Measurements from ENCODE around the gene CCNYL1.

The CCNYL1 gene

GRCh38 chr2:207725873-207726578 is 14.6 kb downstream of the CCNYL1 start:
- DNase-seq (ENCODE audit: low read depth): no peak
- H3K4me3 ChIP-seq (replicated peaks; ENCODE audit: low read depth, low read length): no peak overlapping the region
- TF ChIP-seq CTCF (IDR thresholded peaks at IDR 0.05; ENCODE audit: low read length, missing control alignments): no peak

GRCh38 chr2:207727261-207727660 is 15.8 kb downstream of the CCNYL1 start:
- H3K4me3 ChIP-seq (replicated peaks; ENCODE audit: low read depth, low read length): no peak overlapping the region
- peak; percentile 32 for DNase-seq (ENCODE audit: low read depth)

GRCh38 chr2:207729465-207729998 is 18.1 kb downstream of the CCNYL1 start:
- DNase-seq (ENCODE audit: low read depth): no peak
- TF ChIP-seq CTCF (IDR thresholded peaks at IDR 0.05; ENCODE audit: low read length, missing control alignments): no peak
- H3K4me3 ChIP-seq (replicated peaks; ENCODE audit: low read depth, low read length): no peak overlapping the region

More at GRCh38 chr2:207727261-207727660, 15.8 kb downstream of the CCNYL1 start:
- no peak for TF ChIP-seq CTCF (IDR thresholded peaks at IDR 0.05; ENCODE audit: low read length, missing control alignments)

GRCh38 chr2:207731138-207731537 is 19.7 kb downstream of the CCNYL1 start:
- no peak overlapping the region for H3K4me3 ChIP-seq (replicated peaks; ENCODE audit: low read depth, low read length)

GRCh38 chr2:207733597-207734240 is 22.3 kb downstream of the CCNYL1 start:
- DNase-seq (ENCODE audit: low read depth): no peak
- TF ChIP-seq CTCF (IDR thresholded peaks at IDR 0.05; ENCODE audit: low read length, missing control alignments): no peak
- no peak overlapping the region for H3K4me3 ChIP-seq (replicated peaks; ENCODE audit: low read depth, low read length)

More at GRCh38 chr2:207731138-207731537, 19.7 kb downstream of the CCNYL1 start:
- TF ChIP-seq CTCF (IDR thresholded peaks at IDR 0.05; ENCODE audit: low read length, missing control alignments): no peak
- DNase-seq (ENCODE audit: low read depth): no peak

- no peak overlapping the region for H3K4me3 ChIP-seq (replicated peaks; ENCODE audit: low read depth, low read length)
- peak; percentile 70 for DNase-seq (ENCODE audit: low read depth)
- peak; percentile 66 for TF ChIP-seq CTCF (IDR thresholded peaks at IDR 0.05; ENCODE audit: low read length, missing control alignments)
Measured at GRCh38 chr2:207734264-207734635, 22.8 kb downstream of the CCNYL1 start.
